ENCODE results near the gene MICAL2. TPM values are rescaled to one million over a fixed set of nuclear protein-coding genes. Genes with fewer than 3 reads are reported as not detected.

The MICAL2 gene
- total and polyA plus RNA-seq, 2 of the 8 experiments (the other 6 are each of a cell fraction or from before 2014, with no cell fraction given) = 1.3 to 4.1 TPM

DNA sequence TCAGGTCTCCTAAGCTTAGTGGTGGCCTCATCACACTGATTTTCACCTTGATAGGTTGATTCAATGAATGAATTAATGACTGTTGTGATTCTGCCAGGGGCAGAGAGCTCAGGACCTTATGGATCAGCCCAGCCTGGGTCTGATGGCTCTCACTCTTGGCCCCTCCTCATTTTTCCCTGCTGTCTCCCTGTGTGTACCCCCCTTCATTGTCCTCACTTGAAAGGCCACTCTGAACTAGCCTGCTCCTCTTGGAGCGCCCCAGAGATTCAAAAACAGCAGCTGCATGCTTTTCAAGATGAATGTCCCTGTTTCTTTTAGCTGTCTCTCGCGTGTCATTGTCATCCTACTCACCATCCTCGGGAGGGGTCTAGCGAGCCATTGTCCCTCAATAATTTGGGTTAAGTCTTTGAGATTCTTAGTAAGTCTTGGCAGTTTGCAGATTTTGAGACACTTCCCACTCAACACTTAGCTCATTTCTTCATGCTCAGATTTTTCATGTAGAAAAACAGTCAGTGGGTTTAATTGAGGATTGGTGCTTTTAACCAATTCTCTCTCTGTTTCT, 42.5 kb upstream of the MICAL2 start (continued):
- TF ChIP-seq, protein P1, sequence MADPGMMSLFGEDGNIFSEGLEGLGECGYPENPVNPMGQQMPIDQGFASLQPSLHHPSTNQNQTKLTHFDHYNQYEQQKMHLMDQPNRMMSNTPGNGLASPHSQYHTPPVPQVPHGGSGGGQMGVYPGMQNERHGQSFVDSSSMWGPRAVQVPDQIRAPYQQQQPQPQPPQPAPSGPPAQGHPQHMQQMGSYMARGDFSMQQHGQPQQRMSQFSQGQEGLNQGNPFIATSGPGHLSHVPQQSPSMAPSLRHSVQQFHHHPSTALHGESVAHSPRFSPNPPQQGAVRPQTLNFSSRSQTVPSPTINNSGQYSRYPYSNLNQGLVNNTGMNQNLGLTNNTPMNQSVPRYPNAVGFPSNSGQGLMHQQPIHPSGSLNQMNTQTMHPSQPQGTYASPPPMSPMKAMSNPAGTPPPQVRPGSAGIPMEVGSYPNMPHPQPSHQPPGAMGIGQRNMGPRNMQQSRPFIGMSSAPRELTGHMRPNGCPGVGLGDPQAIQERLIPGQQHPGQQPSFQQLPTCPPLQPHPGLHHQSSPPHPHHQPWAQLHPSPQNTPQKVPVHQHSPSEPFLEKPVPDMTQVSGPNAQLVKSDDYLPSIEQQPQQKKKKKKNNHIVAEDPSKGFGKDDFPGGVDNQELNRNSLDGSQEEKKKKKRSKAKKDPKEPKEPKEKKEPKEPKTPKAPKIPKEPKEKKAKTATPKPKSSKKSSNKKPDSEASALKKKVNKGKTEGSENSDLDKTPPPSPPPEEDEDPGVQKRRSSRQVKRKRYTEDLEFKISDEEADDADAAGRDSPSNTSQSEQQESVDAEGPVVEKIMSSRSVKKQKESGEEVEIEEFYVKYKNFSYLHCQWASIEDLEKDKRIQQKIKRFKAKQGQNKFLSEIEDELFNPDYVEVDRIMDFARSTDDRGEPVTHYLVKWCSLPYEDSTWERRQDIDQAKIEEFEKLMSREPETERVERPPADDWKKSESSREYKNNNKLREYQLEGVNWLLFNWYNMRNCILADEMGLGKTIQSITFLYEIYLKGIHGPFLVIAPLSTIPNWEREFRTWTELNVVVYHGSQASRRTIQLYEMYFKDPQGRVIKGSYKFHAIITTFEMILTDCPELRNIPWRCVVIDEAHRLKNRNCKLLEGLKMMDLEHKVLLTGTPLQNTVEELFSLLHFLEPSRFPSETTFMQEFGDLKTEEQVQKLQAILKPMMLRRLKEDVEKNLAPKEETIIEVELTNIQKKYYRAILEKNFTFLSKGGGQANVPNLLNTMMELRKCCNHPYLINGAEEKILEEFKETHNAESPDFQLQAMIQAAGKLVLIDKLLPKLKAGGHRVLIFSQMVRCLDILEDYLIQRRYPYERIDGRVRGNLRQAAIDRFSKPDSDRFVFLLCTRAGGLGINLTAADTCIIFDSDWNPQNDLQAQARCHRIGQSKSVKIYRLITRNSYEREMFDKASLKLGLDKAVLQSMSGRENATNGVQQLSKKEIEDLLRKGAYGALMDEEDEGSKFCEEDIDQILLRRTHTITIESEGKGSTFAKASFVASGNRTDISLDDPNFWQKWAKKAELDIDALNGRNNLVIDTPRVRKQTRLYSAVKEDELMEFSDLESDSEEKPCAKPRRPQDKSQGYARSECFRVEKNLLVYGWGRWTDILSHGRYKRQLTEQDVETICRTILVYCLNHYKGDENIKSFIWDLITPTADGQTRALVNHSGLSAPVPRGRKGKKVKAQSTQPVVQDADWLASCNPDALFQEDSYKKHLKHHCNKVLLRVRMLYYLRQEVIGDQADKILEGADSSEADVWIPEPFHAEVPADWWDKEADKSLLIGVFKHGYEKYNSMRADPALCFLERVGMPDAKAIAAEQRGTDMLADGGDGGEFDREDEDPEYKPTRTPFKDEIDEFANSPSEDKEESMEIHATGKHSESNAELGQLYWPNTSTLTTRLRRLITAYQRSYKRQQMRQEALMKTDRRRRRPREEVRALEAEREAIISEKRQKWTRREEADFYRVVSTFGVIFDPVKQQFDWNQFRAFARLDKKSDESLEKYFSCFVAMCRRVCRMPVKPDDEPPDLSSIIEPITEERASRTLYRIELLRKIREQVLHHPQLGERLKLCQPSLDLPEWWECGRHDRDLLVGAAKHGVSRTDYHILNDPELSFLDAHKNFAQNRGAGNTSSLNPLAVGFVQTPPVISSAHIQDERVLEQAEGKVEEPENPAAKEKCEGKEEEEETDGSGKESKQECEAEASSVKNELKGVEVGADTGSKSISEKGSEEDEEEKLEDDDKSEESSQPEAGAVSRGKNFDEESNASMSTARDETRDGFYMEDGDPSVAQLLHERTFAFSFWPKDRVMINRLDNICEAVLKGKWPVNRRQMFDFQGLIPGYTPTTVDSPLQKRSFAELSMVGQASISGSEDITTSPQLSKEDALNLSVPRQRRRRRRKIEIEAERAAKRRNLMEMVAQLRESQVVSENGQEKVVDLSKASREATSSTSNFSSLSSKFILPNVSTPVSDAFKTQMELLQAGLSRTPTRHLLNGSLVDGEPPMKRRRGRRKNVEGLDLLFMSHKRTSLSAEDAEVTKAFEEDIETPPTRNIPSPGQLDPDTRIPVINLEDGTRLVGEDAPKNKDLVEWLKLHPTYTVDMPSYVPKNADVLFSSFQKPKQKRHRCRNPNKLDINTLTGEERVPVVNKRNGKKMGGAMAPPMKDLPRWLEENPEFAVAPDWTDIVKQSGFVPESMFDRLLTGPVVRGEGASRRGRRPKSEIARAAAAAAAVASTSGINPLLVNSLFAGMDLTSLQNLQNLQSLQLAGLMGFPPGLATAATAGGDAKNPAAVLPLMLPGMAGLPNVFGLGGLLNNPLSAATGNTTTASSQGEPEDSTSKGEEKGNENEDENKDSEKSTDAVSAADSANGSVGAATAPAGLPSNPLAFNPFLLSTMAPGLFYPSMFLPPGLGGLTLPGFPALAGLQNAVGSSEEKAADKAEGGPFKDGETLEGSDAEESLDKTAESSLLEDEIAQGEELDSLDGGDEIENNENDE (IDR thresholded peaks at IDR 0.05; ENCODE audit: insufficient replicate concordance, low read length) = no peak
- TF ChIP-seq CBX5 (IDR thresholded peaks at IDR 0.05; ENCODE audit: low read depth, low read length) (no peak), SP1 (IDR thresholded peaks at IDR 0.05; ENCODE audit: low read depth, low read length) (no peak), CEBPB (IDR thresholded peaks at IDR 0.05; ENCODE audit: low read depth, low read length) (no peak)

Measured in H1 (cell line).